DND-41 (cell line): ENCODE results near the gene HTRA1.

Source experiments
- ATAC-seq: fragments of 200-7000 bp; cut with Tn5 transposase; 3 replicates; pipeline ENCODE4 v1.9.1; 2021; ENCODE audit warnings: low read depth; ENCODE audit not compliant: insufficient read depth
- DNase-seq: peaks from one replicate; pipeline ENCODE4 v3.0.0-alpha.2; 2020
- H2AFZ ChIP-seq: 2 replicates; pipeline ENCODE4 v1.6.0; 2012; ENCODE audit warnings: low read depth, low read length
- H3K27ac ChIP-seq: 2 replicates; pipeline ENCODE4 v1.5.1; 2012; ENCODE audit warnings: low read length, inconsistent platforms
- H3K27me3 ChIP-seq: fragments of 200-600 bp; sonication (generic); 2 replicates; pipeline ENCODE4 v1.6.0; 2012; ENCODE audit warnings: low read length, mild to moderate bottlenecking, inconsistent platforms; ENCODE audit not compliant: insufficient read depth, poor library complexity
- H3K36me3 ChIP-seq: 2 replicates; pipeline ENCODE4 v1.5.1; 2012; ENCODE audit warnings: low read length, inconsistent platforms; ENCODE audit not compliant: insufficient read depth
- H3K4me1 ChIP-seq: 2 replicates; pipeline ENCODE4 v1.5.1; 2012; ENCODE audit warnings: mild to moderate bottlenecking, low read length; ENCODE audit not compliant: insufficient read depth
- H3K4me2 ChIP-seq: 2 replicates; pipeline ENCODE4 v1.6.0; 2012; ENCODE audit warnings: mild to moderate bottlenecking, moderate library complexity, low read length, inconsistent platforms; ENCODE audit not compliant: insufficient read depth
- H3K4me3 ChIP-seq, 2 experiments: fragments of 200-600 bp in 1 of 2; shearing (Covaris generic) in 1 of 2; 2 replicates each; pipeline ENCODE4 v1.5.1; 2012 to 2016; ENCODE audit warnings: inconsistent platforms in 2 of 2, low read length in 2 of 2, mild to moderate bottlenecking in 2 of 2, low read depth in 1 of 2, moderate library complexity in 1 of 2
- H3K79me2 ChIP-seq: 2 replicates; pipeline ENCODE4 v1.6.0; 2012; ENCODE audit warnings: low read length, inconsistent platforms; ENCODE audit not compliant: insufficient read depth
- H3K9ac ChIP-seq: 2 replicates; pipeline ENCODE4 v1.6.0; 2012; ENCODE audit warnings: low read depth, mild to moderate bottlenecking, inconsistent platforms, low read length, moderate library complexity
- H3K9me3 ChIP-seq: 2 replicates; pipeline ENCODE4 v1.5.1; 2012; ENCODE audit warnings: low read length, moderate library complexity, mild to moderate bottlenecking, inconsistent platforms; ENCODE audit not compliant: insufficient read depth, severe bottlenecking
- H4K20me1 ChIP-seq: 2 replicates; pipeline ENCODE4 v1.6.0; 2012; ENCODE audit warnings: low read length; ENCODE audit not compliant: insufficient read depth
- CTCF ChIP-seq: IDR thresholded peaks from 2 replicates; pipeline ENCODE4 v1.5.1; 2012; ENCODE audit warnings: borderline replicate concordance, low read length, moderate library complexity, mild to moderate bottlenecking; ENCODE audit not compliant: poor library complexity, severe bottlenecking; ENCODE audit errors: extremely low read depth
- EZH2 ChIP-seq: IDR thresholded peaks from 3 replicates; pipeline ENCODE4 v1.6.1; 2012; ENCODE audit warnings: borderline replicate concordance, low read depth, mild to moderate bottlenecking, moderate library complexity, low read length, inconsistent platforms; ENCODE audit not compliant: severe bottlenecking

HTRA1 gene

GRCh38 chr10:122492006-122492405 lies 30.7 kb downstream of the HTRA1 start:
- no peak for ATAC-seq
- Histone ChIP-seq H3K4me2 (no peak overlapping the region), H3K4me1 (no peaks in the 10 kb centered on the region), H2AFZ (no peak overlapping the region), H3K27me3 (peaks cover 5% of the 10 kb centered on the region), H4K20me1 (no peaks in the 10 kb centered on the region), H3K36me3 (no peaks in the 10 kb centered on the region), H3K9me3 (no peaks in the 10 kb centered on the region), H3K4me3 (no peak overlapping the region), H3K27ac (no peak overlapping the region), H3K79me2 (no peaks in the 10 kb centered on the region), H3K9ac (no peak overlapping the region)
- DNase-seq, result no peak
- TF ChIP-seq EZH2 (no peak), CTCF (no peak)

- DNase-seq (no peak), ATAC-seq (no peak)
- TF ChIP-seq EZH2 (no peak), CTCF (no peak)
- Histone ChIP-seq H3K79me2 (no peaks in the 10 kb centered on the region), H3K9ac (no peak overlapping the region), H3K27me3 (peaks cover 5% of the 10 kb centered on the region), H3K4me1 (no peaks in the 10 kb centered on the region), H3K4me3 (no peak overlapping the region), H2AFZ (no peak overlapping the region), H3K36me3 (no peaks in the 10 kb centered on the region), H3K9me3 (no peaks in the 10 kb centered on the region), H3K4me2 (no peak overlapping the region), H4K20me1 (no peaks in the 10 kb centered on the region), H3K27ac (no peak overlapping the region)
Observed at GRCh38 chr10:122492999-122493481, 31.7 kb downstream of the HTRA1 start.

GRCh38 chr10:122493761-122494160 lies 32.4 kb downstream of the HTRA1 start:
- TF ChIP-seq CTCF, result no peak
- no peak overlapping the region for H2AFZ ChIP-seq
- no peak overlapping the region for H3K4me3 ChIP-seq
- no peaks in the 10 kb centered on the region for H3K9me3 ChIP-seq
- H3K27me3 ChIP-seq, result peaks cover 5% of the 10 kb centered on the region
- no peaks in the 10 kb centered on the region for H3K79me2 ChIP-seq
- no peak for DNase-seq
- no peaks in the 10 kb centered on the region for H4K20me1 ChIP-seq
- H3K9ac ChIP-seq, result no peak overlapping the region
- no peaks in the 10 kb centered on the region for H3K4me1 ChIP-seq
- H3K27ac ChIP-seq, result no peak overlapping the region
- ATAC-seq, result no peak
- no peaks in the 10 kb centered on the region for H3K36me3 ChIP-seq
- no peak overlapping the region for H3K4me2 ChIP-seq
